DMS114 treated with DMSO at 0.1 percent for 48 hours (cell line): Measurements from ENCODE around the gene SRM.
"Not testable (repeated sequence)": the region's sequence is repeated elsewhere in the genome, so short reads cannot be mapped to it uniquely, and the experiment has no call there.

Experiments used
- DNase-seq: peaks from one replicate; lab custom pipeline; 2025; ENCODE audit not compliant: unreplicated experiment; lab: John Stamatoyannopoulos, UW

SRM gene

DNA sequence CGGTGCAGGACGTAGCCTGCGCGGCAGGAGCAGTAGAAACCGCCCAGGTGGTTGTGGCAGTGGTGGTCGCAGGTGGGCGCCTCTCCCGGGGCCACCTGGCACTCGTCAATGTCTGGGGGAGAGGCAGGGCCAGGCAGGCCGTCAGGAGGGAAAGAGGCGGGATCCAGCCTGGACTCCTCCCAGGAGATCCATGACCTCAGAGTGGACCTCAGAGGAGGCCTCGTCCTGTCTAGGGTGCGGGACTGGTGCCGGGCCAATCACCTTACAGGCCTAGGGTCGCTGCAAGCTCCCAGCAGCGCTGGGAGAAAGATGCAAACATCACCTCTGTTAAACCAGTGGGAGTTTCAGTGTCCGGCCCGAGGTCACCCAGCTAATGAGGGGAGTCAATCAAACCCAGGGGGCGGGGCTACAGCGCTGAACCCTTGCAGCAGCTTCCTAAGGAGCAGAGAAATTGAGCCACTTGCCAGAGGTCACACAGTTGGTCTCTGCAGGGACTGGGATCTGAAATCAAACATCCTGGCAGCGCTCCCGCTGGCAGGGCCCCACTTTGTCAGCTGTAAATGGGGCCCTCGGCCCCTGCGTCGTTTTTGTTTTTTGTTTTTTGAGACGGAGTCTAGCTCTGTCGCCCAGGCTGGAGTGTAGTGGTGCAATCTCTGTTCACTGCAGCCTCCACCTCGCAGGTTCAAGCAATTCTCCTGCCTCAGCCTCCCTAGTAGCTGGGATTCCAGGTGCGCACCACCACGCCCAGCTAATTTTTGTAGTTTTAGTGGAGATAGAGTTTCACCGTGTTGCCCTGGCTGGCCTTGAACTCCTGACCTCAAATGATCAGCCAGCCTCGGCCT lies 14.2 kb downstream of the SRM start:
- DNase-seq: no peak

DNA sequence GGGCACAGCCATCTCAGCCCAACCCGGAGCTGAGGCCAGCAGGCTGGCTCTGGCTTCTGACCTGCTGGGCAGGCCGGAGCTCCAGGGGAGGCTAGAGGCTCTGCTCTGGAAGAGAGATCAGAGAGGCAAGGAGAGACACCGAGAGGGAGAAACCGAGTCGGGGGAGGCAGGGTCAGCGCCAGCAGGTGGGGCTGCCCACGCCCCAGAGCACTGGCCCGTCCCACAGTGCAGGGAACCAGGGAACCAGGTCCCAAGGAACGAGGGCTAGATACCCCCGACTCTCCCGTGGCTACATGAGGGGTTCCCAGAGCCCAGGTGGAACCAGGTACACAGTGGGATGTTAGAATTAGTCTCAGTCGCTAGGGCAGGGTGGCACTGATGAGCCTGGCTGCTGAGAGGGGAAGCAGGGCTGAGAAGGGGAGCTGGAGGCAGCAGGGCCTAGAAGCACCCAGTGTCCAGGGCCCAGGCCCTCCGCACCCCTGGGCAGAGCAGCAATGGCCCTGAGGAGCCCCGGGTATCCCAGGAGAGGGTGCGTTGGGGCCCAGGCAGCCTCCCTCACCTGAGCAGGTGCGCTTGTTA lies 14.9 kb downstream of the SRM start:
- DNase-seq: no peak

DNA sequence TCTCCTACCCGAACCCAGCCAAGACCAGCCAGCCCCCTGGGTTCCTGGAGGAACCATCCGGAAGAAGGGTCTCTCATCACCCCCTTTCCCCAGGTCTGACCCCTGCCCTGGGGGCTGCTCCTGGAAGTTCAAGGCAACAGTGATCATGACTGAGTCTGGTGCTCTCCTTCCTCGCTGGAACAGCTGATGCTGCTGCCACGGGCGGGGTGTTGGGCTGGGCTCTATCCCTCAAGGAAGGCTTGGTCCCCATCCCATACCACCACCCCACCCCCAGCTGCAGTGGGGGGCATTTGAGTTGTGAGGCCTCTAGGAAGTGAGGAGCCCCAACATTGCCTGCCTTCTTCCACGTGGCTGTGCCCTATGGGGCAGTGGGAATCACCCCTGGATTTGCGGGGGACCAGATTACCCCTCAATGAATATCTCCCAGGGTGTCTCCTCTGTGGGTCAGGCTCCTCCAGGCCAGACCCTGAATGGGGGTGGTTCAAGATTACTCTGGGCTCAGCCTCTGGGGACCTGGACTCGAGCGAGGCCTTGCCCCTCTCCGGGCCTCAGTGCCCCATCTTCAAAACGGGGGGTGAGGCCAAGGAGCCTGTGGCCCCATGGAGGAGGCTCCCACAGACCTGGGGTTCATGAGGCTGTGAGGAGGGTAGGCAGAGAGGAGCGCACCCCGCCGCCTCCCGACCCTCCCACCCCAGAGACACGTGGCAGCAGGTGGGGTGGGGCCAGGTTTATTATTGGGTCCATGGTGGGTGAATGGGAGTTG lies 15.6 kb downstream of the SRM start:
- no peak for DNase-seq

DNA sequence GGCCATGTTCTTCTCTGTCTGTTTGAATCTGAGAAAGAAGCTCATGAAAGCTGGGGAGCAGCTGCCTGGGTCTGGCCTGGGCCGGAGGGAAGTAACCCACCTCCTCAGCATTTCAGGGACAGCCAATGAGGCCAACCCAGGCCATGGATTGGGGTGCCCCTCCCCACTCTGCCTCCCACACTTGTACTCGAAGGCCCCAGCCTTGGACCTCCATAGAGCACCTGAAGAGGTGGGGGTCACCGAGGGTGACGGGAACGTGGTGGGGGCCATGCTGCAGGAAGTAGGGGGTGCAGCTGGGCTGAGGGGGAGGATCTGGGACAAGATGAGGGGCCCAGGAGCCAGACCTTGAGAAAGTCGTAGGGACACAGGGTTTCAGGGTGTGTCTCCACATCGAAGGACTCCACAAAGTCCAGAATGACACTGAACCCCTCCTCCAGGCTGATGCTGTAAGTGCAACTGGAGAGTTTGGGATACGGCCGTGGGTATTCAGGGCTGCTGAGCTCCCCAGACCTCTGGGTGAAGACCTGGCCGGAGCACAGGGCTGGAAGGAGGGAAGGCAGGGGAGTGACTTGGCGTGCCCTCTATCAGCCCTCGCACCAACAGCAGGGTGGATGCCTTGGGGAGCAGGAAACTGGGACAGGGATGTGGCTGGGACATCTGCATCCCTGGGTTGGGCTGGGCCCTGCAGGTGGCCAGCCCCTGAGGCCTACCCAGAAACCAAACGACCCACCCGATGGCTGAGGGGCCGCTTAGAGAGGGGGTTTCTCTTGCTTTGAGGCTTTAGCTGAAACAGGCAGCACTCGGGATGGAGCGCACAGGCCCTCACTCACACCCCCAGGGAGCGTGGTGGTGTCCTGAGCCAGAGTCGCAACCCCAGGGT lies 16.6 kb downstream of the SRM start:
- no peak for DNase-seq

DNA sequence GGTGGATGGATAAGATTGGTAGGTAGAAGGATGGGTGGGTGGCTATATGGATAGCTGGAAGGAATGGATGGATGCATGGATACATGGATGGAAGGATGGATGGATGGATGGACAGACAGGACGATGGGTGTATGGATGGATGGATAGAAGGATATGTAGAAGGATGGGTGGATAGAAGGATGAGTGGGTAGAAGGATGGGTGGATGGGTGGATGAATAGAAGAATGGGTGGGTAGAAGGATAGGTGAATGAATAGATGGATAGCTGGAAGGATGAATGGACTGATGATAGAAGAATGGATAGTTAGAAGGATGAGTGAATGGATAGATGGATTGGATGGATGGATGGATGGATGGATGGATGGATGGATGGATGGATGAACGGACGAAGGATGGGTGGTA lies 17.8 kb downstream of the SRM start:
- no peak for DNase-seq

DNA sequence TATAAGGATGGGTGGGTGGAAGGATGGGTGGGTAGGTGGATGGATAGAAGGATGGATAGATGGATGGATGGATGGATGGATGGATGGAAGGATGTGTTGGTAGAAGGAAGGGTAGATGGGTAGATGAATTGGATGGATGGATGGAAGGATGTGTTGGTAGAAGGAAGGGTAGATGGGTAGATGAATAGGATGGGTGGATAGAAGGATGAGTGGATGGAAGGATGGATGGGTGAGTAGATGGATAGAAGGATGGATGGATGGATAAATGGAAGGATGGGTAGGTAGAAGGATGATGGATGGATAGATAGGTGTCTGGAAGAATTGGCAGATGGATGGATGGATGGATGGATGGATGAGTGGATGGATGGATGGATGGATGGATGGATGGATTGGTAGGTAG lies 18.8 kb downstream of the SRM start:
- no peak for DNase-seq

DNA sequence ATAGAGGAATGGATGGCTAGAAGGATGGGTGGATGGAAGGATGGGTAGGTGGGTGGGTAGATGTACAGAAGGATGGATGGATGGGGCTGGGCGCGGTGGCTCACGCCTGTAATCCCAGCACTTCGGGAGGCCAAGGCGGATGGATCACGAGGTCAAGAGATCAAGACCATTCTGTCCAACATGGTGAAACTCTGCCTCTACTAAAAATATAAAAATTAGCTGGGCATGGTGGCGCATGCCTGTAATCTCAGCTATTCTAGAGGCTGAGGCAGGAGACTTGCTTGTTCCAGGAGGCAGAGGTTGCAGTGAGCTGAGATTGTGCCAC lies 19.8 kb downstream of the SRM start:
- not testable (repeated sequence) for DNase-seq

DNA sequence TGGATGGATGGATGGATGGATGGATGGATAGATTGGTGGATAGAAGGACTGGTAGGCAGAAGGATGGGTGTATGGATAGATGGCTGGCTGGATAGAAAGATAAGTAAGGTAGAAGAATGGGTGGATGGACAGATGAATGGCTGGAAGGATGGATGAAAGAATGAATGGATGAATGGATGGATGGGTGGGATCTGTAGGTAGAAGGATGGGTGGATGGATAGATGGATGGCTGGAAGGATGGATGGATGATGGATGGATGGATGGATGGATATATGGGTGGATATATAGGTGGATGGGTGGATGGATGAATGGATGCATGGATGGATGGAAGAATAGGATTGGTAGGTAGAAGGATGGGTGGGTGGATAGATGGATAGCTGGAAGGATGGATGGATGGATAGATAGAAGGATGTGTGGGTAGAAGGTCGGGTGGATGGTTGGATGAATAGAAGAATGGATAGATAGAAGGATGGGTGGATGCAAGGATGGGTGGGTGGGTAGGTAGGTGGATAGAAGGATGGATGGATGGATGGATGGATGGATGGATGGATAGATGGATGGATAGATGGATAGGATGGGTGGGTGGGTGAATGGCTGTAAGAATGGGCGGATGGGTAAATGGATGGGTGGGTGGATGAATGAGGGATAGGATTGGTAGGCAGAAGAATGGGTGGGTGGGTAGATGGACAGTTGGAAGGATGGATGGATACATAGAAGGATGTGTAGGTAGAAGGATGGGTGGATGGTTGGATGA lies 20.3 kb downstream of the SRM start:
- no peak for DNase-seq

DNA sequence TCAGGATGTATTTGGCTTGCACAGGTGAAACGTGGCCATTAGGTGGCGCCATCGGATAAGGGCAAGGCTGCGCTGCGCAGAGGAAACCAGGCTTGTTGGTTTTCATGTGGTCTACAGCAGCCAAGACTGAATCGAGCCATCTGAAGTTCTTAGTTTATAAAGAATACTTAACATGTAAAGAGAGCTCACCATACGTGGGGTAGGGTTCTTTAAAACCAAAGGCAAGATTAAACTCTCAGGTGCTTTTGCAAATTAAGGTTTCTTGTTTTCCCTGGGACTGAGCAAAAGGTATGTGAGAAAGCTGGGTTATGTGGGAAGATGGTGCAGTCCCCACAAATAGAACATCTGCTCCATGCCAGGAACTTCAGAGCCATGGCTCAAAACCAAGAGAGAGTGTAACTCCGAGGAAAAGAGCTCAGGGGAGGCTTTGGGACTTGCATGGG lies 22.1 kb downstream of the SRM start:
- DNase-seq: peak; percentile 72

DNA sequence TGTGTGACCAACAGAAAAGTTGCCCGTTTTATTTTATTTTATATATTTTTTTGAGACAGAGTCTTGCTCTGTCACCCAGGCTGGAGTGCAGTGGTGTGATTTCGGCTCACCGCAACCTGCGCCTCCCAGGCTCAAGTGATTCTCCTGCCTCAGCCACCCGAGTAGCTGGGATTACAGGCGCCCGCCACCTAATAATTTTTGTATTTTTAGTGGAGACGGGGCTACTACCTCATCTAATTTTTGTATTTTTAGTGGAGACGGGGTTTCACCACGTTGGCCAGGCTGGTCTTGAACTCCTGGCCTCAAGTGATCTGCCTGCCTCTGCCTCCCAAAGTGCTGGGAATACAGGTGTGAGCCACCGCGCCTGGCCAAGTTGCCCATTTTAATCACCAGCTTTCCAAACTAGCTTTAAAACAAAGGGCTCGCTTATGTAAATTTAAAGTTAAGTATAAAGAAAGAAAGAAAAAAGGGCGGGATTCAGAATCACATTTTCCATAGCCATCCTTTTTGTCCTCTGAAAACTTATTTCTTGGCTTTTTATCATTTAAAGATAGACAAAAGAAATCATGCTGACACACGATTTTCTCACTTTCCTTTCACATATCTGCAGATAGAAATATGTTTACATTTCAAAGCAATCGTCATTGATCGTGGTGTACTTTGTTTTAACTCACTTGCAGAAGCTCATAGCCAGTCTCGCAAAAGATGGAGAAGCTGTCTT lies 22.6 kb downstream of the SRM start:
- not testable (repeated sequence) for DNase-seq

DNA sequence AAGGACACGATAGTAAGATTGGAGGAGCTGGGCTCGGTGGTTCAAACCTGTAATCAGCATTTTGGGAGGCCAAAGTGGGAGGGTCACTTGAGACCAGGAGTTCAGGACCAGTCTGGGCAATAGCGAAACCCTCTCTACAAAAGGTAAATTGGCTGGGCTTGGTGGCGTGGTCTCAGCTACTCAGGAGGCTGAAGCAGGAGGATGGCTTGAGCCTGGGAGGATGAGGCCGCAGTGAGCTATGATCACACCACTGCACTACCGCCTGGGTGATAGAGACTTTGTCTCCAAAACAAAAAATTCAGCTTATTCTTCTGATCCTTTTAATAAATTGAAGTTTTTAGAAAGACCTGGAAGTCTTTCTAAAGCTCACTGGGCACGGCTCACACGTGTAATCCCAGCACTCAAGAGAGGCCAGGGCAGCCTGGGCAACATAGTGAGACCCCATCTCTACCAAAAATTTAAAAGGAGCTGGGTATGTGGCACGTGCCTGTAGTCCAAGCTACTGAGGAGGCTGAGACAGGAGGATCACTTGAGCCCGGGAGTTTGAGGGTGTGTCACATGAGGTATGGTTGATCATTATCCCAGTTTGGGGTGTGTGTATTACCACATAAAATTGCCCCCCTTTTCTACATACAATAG lies 28.1 kb downstream of the SRM start:
- no peak for DNase-seq

DNA sequence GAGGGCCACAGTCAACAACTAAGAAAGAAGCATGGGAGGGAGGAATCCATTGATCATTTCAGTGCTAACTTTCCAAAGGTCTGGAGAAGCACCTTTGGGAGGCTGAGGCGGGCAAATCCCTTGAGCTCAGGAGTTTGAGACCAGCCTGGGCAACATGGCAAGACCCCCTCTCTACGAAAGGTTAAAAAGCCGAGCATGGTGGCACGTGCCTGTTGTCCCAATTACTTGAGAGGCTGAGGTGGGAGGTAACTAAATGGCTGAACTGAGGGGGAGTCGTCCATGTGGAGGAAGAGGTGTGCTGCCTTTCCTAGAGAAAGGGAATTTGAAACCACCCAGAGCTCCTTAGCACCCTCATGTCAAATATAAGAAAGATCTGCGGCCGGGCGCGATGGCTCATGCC lies 29.0 kb downstream of the SRM start:
- no peak for DNase-seq

DNA sequence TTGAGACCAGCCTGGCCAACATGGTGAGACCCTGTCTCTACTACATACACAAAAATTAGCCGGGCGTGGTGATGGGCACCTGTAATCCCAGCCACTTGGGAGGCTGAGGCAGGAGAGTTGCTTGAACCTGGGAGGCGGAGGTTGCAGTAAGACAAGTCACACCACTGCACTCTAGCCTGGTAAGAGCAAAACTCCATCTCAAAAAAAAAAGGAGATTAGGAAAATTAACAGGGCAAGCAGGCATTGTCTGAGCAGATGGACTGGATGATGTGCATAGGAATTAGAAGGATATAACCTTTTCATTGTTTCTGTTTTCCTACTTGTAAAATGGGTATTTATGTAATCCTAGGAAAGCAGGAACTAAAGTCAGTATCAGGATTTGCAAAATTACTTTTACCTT lies 31.8 kb downstream of the SRM start:
- no peak for DNase-seq

DNA sequence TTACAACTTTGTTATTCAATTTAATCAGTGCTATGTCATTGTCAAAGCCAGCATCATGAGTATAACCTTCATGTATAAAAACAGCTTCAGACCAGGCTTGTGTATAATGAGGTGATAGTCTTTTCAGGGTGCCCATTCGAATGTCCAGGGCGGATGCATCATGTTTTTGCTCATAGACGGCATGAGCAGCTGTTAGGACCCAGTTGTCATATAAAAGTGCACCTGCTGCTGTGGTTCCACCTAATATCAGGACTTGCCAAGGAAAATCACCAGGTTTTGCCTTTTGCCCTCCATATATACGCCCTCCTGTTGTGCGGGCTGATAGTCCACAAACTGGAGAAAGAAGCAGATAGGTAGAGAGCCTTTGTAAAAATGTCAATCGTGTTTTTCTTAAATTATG lies 32.5 kb downstream of the SRM start:
- no peak for DNase-seq

DNA sequence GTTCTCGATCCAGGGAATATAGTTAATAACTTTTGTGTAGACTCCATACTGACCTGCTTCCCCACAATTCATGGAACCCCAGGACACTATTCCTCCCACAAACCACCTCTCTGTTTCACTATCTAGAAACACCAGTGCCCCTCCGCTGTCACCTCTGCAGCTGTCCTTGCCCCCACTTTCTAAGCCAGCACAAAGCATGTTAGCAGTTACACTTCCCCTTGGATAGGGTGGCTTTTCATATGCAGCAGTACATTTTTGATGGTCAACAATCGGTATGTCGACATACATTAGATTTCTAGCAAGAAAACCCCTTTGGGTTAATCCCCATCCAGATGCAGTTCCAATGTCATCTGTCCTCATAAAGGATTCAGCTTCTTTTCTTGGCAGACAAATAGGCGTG lies 32.9 kb downstream of the SRM start:
- DNase-seq: no peak

DNA sequence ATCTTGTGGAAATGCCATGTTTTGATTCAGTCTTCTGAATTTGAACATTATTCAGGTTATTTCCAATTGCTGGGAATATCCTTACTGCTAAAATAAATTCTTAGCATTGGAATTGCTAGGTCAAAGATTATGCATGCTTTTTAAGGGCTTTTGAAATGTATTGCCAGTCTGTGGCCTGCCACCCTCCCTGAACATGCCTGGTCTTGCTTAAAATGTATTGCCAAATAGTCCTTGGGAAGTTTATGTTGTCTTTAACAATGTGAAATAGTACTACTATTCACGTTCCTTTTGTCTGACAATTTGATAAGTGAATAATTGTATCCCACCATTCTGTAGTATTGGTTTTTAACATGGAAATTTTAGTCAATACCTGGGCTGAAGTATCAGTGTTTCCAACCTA lies 33.8 kb downstream of the SRM start:
- no peak for DNase-seq

DNA sequence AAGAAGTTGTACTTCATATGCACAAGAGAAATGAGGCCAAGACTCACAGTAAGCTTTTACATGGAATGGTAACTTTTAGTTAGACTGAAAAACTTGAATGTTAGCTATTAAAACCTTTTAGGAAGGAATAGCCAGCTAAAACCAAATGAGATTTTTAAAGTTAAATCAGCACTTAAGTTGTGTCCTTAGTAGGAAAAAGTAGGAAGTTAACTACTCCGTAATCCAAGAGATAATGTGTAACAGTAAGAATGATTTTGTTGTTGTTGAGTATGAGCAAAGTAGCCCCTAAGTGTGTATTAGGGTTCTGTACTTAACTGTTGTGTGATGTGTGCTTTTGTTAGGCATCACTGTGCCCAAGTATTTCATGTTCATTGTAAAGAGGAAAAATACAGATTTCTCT lies 34.2 kb downstream of the SRM start:
- DNase-seq: no peak

DNA sequence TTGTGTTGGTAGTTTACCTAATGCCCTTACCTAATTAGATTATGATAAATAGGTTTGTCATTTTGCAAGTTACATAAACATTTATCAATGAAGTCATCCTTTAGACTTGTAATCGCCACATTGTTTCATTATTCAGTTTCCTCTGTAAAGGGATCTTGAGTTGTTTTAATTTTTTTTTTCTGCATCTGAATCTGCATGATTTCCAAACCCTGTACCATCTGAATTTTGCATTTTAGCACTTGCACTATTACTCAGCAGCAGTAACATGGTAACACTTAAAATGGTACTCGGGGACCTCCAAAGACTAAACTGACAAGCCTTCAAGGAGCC lies 35.0 kb downstream of the SRM start:
- no peak for DNase-seq

DNA sequence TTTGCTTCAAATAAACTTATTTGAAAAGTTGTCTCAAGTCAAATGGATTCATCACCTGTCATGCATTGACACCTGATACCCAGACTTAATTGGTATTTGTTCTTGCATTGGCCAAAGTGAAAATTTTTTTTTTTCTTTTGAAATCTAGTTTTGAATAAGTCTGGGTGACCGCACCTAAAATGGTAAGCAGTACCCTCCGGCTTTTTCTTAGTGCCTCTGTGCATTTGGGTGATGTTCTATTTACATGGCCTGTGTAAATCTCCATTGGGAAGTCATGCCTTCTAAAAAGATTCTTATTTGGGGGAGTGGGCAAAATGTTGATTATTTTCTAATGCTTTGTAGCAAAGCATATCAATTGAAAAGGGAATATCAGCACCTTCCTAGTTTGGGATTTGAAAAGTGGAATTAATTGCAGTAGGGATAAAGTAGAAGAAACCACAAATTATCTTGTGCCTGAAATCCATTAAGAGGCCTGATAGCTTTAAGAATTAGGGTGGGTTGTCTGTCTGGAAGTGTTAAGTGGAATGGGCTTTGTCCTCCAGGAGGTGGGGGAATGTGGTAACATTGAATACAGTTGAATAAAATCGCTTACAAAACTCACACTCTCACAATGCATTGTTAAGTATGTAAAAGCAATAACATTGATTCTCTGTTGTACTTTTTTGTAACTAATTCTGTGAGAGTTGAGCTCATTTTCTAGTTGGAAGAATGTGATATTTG lies 35.5 kb downstream of the SRM start:
- DNase-seq: no peak
